Non-pigmented ciliary epithelial cell (primary cell): ENCODE results near the gene MXRA8.

ENCODE experiments used
- DNase-seq: peaks from one replicate; pipeline ENCODE4 v3.0.0-alpha.2; 2010; ENCODE audit warnings: low read depth

The MXRA8 gene

DNA sequence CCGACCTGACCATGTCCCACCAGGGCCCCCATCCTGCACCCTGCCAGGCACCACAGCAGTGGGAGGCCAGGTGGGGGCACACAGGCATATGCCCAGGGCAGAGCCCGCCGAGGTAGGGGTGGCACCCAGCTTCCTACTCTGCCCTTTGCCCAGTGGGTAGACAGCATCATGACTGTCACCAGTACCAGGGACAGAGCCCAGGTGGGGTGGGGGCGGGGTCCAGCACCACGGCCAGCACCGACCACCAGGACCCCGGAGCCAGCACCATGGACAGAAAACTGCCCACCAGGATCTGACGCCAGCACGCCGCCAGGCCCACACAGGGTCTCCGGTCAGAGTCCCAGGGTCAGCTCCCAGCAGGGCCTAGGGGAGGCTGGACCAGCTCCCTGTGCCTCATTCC, 23.5 kb downstream of the MXRA8 start:
- DNase-seq: no peak

DNA sequence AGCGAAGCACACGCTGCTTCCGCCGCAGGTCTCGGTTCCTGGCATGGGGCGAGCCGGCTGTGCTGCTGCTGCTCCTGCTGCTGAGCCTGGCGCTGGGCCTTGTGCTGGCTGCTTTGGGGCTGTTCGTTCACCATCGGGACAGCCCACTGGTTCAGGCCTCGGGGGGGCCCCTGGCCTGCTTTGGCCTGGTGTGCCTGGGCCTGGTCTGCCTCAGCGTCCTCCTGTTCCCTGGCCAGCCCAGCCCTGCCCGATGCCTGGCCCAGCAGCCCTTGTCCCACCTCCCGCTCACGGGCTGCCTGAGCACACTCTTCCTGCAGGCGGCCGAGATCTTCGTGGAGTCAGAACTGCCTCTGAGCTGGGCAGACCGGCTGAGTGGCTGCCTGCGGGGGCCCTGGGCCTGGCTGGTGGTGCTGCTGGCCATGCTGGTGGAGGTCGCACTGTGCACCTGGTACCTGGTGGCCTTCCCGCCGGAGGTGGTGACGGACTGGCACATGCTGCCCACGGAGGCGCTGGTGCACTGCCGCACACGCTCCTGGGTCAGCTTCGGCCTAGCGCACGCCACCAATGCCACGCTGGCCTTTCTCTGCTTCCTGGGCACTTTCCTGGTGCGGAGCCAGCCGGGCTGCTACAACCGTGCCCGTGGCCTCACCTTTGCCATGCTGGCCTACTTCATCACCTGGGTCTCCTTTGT, 24.7 kb downstream of the MXRA8 start:
- no peak for DNase-seq

DNA sequence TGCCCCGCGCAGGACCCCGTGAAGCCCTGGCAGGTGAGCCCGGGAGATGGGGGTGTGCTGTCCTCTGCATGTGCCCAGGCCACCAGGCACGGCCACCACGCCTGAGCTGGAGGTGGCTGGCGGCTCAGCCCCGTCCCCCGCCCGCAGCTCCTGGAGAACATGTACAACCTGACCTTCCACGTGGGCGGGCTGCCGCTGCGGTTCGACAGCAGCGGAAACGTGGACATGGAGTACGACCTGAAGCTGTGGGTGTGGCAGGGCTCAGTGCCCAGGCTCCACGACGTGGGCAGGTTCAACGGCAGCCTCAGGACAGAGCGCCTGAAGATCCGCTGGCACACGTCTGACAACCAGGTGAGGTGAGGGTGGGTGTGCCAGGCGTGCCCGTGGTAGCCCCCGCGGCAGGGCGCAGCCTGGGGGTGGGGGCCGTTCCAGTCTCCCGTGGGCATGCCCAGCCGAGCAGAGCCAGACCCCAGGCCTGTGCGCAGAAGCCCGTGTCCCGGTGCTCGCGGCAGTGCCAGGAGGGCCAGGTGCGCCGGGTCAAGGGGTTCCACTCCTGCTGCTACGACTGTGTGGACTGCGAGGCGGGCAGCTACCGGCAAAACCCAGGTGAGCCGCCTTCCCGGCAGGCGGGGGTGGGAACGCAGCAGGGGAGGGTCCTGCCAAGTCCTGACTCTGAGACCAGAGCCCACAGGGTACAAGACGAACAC, 25.4 kb downstream of the MXRA8 start:
- DNase-seq: no peak

GRCh38 chr1:1332031-1332755, 26.2 kb downstream of the MXRA8 start:
- no peak for DNase-seq

DNA sequence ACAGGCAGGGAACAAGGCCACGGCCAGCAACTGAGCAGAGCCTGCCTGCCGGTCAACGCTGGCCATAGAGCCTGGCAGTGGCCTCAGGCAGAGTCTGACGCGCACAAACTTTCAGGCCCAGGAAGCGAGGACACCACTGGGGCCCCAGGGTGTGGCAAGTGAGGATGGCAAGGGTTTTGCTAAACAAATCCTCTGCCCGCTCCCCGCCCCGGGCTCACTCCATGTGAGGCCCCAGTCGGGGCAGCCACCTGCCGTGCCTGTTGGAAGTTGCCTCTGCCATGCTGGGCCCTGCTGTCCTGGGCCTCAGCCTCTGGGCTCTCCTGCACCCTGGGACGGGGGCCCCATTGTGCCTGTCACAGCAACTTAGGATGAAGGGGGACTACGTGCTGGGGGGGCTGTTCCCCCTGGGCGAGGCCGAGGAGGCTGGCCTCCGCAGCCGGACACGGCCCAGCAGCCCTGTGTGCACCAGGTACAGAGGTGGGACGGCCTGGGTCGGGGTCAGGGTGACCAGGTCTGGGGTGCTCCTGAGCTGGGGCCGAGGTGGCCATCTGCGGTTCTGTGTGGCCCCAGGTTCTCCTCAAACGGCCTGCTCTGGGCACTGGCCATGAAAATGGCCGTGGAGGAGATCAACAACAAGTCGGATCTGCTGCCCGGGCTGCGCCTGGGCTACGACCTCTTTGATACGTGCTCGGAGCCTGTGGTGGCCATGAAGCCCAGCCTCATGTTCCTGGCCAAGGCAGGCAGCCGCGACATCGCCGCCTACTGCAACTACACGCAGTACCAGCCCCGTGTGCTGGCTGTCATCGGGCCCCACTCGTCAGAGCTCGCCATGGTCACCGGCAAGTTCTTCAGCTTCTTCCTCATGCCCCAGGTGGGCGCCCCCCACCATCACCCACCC, 27.0 kb downstream of the MXRA8 start, which contains the start of gene TAS1R3:
Gene TAS1R3, plus strand, starts transcription at position 213 of the 898 bp plus-strand sequence. Its CDS starts 66 bp downstream, at position 279.
- DNase-seq: no peak

- DNase-seq: no peak
These were observed 27.8 kb downstream of the MXRA8 start for GRCh38 chr1:1330366-1331067.

GRCh38 chr1:1329304-1330210, 28.8 kb downstream of the MXRA8 start:
- no peak for DNase-seq

GRCh38 chr1:1328254-1328653, 30.1 kb downstream of the MXRA8 start:
- no peak for DNase-seq

DNA sequence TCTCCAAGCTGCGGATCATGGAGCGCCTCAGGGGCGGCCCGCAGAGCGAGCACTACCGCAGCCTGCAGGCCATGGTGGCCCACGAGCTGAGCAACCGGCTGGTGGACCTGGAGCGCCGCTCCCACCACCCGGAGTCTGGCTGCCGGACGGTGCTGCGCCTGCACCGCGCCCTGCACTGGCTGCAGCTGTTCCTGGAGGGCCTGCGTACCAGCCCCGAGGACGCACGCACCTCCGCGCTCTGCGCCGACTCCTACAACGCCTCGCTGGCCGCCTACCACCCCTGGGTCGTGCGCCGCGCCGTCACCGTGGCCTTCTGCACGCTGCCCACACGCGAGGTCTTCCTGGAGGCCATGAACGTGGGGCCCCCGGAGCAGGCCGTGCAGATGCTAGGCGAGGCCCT, 31.1 kb downstream of the MXRA8 start:
- no peak for DNase-seq

DNA sequence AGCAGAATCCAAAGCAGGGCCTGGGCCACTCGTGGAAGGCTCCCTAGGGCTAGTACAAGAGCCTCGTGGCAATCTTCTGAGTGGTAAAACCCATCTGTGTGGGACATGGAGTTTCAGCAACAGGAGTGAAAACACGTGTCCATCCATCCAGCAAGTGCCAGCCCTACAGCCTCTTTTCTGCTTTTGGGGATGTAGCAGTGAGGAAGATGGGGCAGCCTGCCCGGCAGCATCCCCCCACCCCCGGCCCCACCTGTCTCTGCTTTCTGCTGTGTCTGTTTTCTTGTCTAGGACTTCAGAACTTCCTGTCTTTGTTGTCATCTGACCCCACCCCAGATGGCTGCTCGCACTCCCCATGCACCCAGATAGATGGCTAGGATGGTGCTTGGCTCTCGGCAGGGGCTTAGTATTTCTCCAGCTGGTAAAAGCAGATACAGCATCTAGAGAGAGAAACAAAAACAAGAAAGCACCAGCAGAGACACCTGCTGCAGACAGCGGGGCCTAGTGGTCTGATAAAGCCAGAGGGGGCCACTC, 32.2 kb downstream of the MXRA8 start:
- no peak for DNase-seq

GRCh38 chr1:1325288-1326074, 32.9 kb downstream of the MXRA8 start:
- DNase-seq: no peak

GRCh38 chr1:1324524-1325287, 33.6 kb downstream of the MXRA8 start, which contains the start of the genes CPTP and INTS11:
TSS of gene CPTP (plus strand) at chr1:1324802. CDS start at chr1:1326911, 2,109 bp downstream.
TSS of gene INTS11 (minus strand) at chr1:1324660. CDS start at chr1:1324608, 52 bp downstream.
- DNase-seq: peak; percentile 41

DNA sequence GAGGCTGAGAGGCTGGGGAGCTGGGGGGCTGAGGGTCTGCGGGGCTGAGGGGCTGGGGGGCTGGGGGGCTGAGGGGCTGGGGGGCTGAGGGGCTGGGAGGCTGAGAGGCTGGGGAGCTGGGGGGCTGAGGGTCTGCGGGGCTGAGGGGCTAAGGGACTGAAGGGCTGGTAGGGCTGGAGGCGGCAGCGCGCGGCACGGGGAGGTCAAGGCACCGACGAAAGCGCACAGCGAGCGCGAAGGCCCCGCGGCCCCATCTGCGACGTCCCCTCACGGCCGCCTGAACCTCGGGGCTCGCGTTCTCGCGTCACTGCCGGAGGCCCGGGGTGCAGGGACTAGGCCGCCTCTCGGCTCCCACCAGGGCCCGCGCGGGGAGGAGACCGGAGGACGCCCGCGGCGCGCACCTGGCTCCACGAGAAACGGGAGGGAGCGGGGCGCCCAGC, 34.3 kb downstream of the MXRA8 start:
- DNase-seq: no peak

DNA sequence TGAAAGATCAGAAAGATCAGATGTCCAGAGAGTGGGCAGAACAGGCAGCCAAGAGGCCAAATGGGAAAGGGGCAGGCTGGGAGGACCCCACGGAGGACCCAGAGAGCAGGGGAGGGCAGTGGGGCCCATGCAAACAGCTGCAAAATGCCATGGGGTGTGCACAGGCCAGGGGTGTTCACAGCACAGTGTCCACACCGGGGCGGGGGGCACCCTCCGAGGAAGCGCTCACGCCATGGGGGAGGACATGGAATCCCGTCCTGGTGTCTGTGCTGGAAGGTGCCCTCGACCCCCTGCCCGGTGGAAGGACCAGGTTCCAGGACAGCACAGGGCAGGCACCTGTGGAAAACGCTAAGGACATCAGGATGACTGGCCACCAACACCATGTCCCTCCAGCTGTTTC, 35.4 kb downstream of the MXRA8 start:
- no peak for DNase-seq

DNA sequence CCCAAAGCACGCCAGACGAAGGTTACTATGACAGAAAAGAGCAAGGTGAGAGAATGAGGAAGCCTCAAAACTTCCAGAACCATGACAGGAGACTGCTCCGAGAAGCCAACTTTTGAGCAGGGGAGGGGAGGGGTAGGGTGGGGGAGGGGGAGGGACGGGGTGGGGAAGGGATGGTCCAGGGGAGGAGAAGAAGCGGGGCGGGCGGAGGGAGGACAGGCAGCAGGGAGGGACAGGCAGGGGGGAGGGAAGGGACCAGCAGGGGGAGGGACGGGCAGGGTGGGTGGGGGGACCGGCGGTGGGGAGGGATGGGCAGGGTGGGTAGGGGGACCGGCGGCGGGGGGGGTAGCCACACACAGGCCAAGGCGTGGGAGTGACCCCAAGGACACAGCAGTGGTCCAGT, 35.9 kb downstream of the MXRA8 start:
- DNase-seq: no peak

GRCh38 chr1:1321477-1321876, 36.9 kb downstream of the MXRA8 start:
- no peak for DNase-seq

GRCh38 chr1:1320666-1321448, 37.5 kb downstream of the MXRA8 start:
- no peak for DNase-seq

- no peak for DNase-seq
These were observed 38.8 kb downstream of the MXRA8 start for GRCh38 chr1:1319646-1319941.
